Measurements from ENCODE around the gene SMLR1.
"Not testable (repeated sequence)": the region's sequence is repeated elsewhere in the genome, so short reads cannot be mapped to it uniquely, and the experiment has no call there.

SMLR1 gene

GRCh38 chr6:130827247-130828149 is at the start of gene SMLR1:
Gene SMLR1 (plus strand): TSS chr6:130827406. CDS start chr6:130827414, 8 bp downstream.
- no peak for DNase-seq (ENCODE audit: low read depth)

GRCh38 chr6:130778946-130779657 is 48.1 kb upstream of the SMLR1 start:
- DNase-seq (ENCODE audit: low read depth): no peak

GRCh38 chr6:130779658-130780033 is 47.6 kb upstream of the SMLR1 start:
- no peak for DNase-seq (ENCODE audit: low read depth)

GRCh38 chr6:130780122-130780521 is 47.1 kb upstream of the SMLR1 start:
- no peak for DNase-seq (ENCODE audit: low read depth)

- no peak for DNase-seq (ENCODE audit: low read depth)
Measured at GRCh38 chr6:130781557-130781956, 45.6 kb upstream of the SMLR1 start.

GRCh38 chr6:130783416-130784107 is 43.6 kb upstream of the SMLR1 start:
- no peak for DNase-seq (ENCODE audit: low read depth)

- no peak for DNase-seq (ENCODE audit: low read depth)
Measured at GRCh38 chr6:130787726-130788500, 39.3 kb upstream of the SMLR1 start.

- DNase-seq (ENCODE audit: low read depth): no peak
Measured at GRCh38 chr6:130788954-130789353, 38.3 kb upstream of the SMLR1 start.

- DNase-seq (ENCODE audit: low read depth): no peak
Measured at GRCh38 chr6:130794010-130794697, 33.1 kb upstream of the SMLR1 start.

GRCh38 chr6:130794738-130795137 is 32.5 kb upstream of the SMLR1 start:
- no peak for DNase-seq (ENCODE audit: low read depth)

- DNase-seq (ENCODE audit: low read depth): no peak
Measured at GRCh38 chr6:130796313-130796905, 30.8 kb upstream of the SMLR1 start.

- DNase-seq (ENCODE audit: low read depth): no peak
Measured at GRCh38 chr6:130797061-130797460, 30.1 kb upstream of the SMLR1 start.

GRCh38 chr6:130801368-130801767 is 25.8 kb upstream of the SMLR1 start:
- not testable (repeated sequence) for DNase-seq (ENCODE audit: low read depth)

GRCh38 chr6:130810307-130811030 is 16.7 kb upstream of the SMLR1 start:
- DNase-seq (ENCODE audit: low read depth): no peak

GRCh38 chr6:130811932-130812331 is 15.3 kb upstream of the SMLR1 start:
- DNase-seq (ENCODE audit: low read depth): no peak

GRCh38 chr6:130814506-130814905 is 12.7 kb upstream of the SMLR1 start:
- DNase-seq (ENCODE audit: low read depth): no peak

- no peak for DNase-seq (ENCODE audit: low read depth)
Measured at GRCh38 chr6:130815200-130816071, 11.8 kb upstream of the SMLR1 start.

- no peak for DNase-seq (ENCODE audit: low read depth)
Measured at GRCh38 chr6:130822736-130823135, 4.5 kb upstream of the SMLR1 start.

All from stimulated activated CD8-positive, alpha-beta memory T cell treated with anti-CD3 and anti-CD28 coated beads, Interleukin-12 subunit alpha, Interleukin-12 subunit beta, amount 100 ng/mL, for 4 hours (primary cell).